Kidney epithelial cell (primary cell): ENCODE data around the gene LYRM7. TPM values are rescaled to one million over a fixed set of nuclear protein-coding genes. Genes with fewer than 3 reads are reported as not detected.
"Not testable (repeated sequence)": the region's sequence is repeated elsewhere in the genome, so short reads cannot be mapped to it uniquely, and the experiment has no call there.

ENCODE experiments used
- DNase-seq: peaks from one replicate; pipeline ENCODE4 v3.0.0-alpha.2; 2010; ENCODE audit warnings: low read depth
- H3K27me3 ChIP-seq: 2 replicates; pipeline ENCODE4 v1.6.0; 2011; ENCODE audit warnings: low read length; ENCODE audit not compliant: control insufficient read depth, insufficient read depth
- H3K36me3 ChIP-seq: 2 replicates; pipeline ENCODE4 v1.5.1; 2011; ENCODE audit warnings: low read length; ENCODE audit not compliant: control insufficient read depth, insufficient read depth
- H3K4me3 ChIP-seq: 2 replicates; pipeline ENCODE4 v1.5.1; 2011; ENCODE audit warnings: low read depth, mild to moderate bottlenecking, control low read depth, low read length
- total RNA-seq: library from RNA; depleted of rRNA; stranded (reverse); fragments of >200 nt; gene quantifications from 2 replicates; pipeline ENCODE4 v1.2.3, GENCODE V29; 2015
- TF ChIP-seq, protein P1 (sequence below): IDR thresholded peaks from 2 replicates; pipeline ENCODE4 v1.5.1; 2011; ENCODE audit warnings: mild to moderate bottlenecking, moderate library complexity, low read length, control low read depth, inconsistent platforms; ENCODE audit not compliant: insufficient read depth, poor library complexity, severe bottlenecking

LYRM7 gene
- total RNA-seq, 1 donor from 2014 or later: 3.8 TPM

DNA sequence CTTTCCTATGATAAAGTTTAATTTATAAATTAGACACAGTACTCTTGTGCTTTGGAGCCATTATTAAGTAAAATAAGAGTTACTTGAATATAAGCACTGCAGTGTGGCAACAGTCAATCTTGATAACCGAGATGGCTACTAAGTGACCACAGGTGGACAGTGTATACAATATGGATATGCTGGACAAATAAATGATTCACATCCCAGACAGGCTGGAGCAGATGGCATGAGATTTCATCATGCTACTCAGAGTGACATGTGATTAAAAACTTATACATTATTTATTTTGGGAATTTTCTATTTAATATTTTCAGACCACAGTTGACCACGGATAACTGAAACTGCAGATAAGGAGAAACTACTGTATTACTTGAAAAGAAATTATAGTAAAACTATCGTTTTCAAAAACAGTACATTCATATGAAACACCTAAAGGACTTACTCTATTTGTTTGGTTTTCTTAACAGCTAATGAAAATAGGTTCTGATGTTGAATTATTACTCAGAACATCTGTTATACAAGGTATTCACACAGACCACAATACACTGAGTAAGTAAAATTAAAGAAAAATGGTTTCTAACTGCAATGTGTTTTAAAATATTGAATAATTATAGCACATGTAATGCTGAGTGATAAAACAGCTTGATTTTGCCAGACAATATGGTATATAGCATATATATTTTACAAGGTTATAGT, 16.0 kb downstream of the LYRM7 start:
- no peaks in the 10 kb centered on the region for H3K36me3 ChIP-seq
- H3K27me3 ChIP-seq: no peaks in the 10 kb centered on the region
- no peak for DNase-seq
- H3K4me3 ChIP-seq: no peak overlapping the region
- TF ChIP-seq, protein P1, sequence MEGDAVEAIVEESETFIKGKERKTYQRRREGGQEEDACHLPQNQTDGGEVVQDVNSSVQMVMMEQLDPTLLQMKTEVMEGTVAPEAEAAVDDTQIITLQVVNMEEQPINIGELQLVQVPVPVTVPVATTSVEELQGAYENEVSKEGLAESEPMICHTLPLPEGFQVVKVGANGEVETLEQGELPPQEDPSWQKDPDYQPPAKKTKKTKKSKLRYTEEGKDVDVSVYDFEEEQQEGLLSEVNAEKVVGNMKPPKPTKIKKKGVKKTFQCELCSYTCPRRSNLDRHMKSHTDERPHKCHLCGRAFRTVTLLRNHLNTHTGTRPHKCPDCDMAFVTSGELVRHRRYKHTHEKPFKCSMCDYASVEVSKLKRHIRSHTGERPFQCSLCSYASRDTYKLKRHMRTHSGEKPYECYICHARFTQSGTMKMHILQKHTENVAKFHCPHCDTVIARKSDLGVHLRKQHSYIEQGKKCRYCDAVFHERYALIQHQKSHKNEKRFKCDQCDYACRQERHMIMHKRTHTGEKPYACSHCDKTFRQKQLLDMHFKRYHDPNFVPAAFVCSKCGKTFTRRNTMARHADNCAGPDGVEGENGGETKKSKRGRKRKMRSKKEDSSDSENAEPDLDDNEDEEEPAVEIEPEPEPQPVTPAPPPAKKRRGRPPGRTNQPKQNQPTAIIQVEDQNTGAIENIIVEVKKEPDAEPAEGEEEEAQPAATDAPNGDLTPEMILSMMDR: no peak

DNA sequence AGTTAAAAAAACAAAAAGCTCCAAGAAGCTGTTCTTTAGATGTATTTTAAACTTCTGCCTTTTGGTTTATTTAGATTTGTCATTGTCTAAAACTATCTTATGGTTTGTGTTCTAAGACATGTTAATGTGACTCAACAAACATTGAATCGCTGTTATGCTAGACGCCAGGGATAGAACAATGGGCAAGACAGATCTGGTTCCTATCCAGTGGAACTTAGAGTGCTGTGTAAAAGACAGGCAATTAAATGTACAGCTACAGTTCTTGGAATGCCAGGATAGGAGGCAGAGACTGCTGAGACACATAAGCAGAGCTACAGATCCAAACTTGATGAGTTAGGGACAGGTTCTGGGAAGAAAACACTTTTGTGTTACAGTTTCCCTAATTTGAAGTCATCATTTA, 22.4 kb downstream of the LYRM7 start:
- TF ChIP-seq, protein P1: no peak
- Histone ChIP-seq H3K27me3 (no peaks in the 10 kb centered on the region), H3K36me3 (no peaks in the 10 kb centered on the region), H3K4me3 (no peak overlapping the region)
- DNase-seq: no peak

DNA sequence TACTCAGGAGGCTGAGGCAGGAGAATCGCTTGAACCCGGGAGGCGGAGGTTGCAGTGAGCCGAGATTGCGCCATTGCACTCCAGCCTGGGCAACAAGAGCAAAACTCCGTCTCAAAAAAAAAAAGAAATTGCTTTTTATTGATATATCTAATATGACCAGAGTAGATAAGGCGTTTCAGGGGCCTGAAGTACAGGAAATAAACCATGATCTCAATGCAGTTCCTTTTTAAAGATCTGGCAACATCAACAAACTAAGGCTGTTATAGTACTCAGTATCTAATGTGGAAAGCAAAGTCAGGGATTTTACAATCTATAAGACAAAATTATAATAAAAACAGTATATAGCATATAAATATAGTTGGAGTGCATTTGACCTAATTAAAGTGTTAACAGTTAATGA, 23.2 kb downstream of the LYRM7 start:
- H3K4me3 ChIP-seq, H3K27me3 ChIP-seq, H3K36me3 ChIP-seq, DNase-seq: not testable (repeated sequence)

DNA sequence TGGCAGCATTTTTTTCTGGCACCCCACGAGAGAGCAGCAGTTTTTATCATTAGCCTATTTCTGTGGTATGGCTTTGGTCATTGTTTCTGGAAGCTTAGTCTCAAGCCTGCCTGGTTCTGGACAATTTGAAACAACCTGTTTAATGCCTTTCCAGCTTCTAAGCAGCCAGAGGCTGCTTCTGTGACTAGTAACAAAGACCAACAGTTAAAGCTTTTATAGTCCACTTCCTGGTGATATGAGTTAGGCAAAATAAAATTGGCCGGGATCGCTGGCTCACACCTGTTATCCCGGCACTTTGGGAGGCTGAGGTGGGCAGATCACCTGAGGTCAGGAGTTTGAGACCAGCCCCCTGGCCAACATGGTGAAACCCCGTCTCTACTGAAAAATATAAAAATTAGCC, 24.0 kb downstream of the LYRM7 start:
- no peak overlapping the region for H3K4me3 ChIP-seq
- H3K36me3 ChIP-seq: no peaks in the 10 kb centered on the region
- TF ChIP-seq, protein P1: no peak
- H3K27me3 ChIP-seq: no peaks in the 10 kb centered on the region
- no peak for DNase-seq

DNA sequence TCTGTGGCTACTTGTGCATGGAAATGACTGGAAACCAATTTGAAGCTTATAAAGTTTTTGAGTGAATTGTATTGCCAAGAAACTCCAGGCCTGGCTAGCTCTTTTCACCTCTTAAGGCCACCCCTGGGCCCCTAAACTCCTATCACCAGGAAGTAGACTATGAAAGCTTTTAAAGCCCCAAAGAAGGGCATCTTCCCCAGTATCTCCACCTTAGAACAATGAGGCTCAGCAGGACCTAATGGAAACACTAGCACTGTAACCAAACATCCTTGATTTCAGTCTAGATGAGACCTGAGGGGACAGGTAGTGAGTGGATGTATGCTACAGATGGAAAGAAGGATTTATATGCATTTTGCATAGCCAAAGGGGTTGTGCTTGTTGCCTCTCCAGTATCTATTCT, 25.0 kb downstream of the LYRM7 start:
- no peaks in the 10 kb centered on the region for H3K36me3 ChIP-seq
- H3K27me3 ChIP-seq: no peaks in the 10 kb centered on the region
- H3K4me3 ChIP-seq: no peak overlapping the region
- DNase-seq: no peak
- TF ChIP-seq, protein P1: no peak

DNA sequence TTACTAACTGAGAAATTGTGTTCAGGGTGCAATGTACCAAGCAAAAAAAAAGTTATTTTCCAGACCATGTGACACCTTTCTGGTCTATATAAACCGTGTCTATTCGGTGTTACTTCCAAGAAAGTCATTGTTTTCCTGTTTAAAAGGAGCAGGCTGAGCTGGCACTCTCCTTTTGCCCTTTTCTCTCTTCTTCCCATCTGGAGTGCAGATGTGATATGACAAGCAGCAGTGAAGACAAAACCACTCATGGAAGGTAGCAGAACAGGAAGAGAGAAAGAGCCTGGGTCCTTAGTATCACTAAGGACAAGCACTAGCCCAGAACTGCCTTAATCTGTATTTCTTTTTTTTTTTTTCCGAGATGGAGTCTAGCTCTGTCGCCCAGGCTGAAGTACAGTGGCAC, 25.6 kb downstream of the LYRM7 start:
- Histone ChIP-seq H3K27me3 (no peaks in the 10 kb centered on the region), H3K36me3 (no peaks in the 10 kb centered on the region), H3K4me3 (no peak overlapping the region)
- TF ChIP-seq, protein P1: no peak
- no peak for DNase-seq
